Ishikawa (cell line): ENCODE results near the gene ENG.

Experiments used
- CEBPB ChIP-seq: IDR thresholded peaks from 2 replicates; pipeline ENCODE4 v1.6.1; 2012
- CREB1 ChIP-seq: IDR thresholded peaks from 2 replicates; pipeline ENCODE4 v1.6.1; 2012; ENCODE audit warnings: low read depth
- EGR1 ChIP-seq: IDR thresholded peaks from 2 replicates; pipeline ENCODE4 v1.6.1; 2012
- EP300 ChIP-seq: IDR thresholded peaks from 2 replicates; pipeline ENCODE4 v1.6.1; 2012; ENCODE audit warnings: borderline replicate concordance
- FOXM1 ChIP-seq: IDR thresholded peaks from 2 replicates; pipeline ENCODE4 v1.6.1; 2012; ENCODE audit warnings: low read depth, borderline replicate concordance
- NFIC ChIP-seq: IDR thresholded peaks from 2 replicates; pipeline ENCODE4 v1.6.1; 2012
- RAD21 ChIP-seq: IDR thresholded peaks from 2 replicates; pipeline ENCODE4 v1.6.1; 2012; ENCODE audit warnings: low read depth
- REST ChIP-seq: IDR thresholded peaks from 2 replicates; pipeline ENCODE4 v1.6.1; 2012; ENCODE audit warnings: low read depth, mild to moderate bottlenecking
- TAF1 ChIP-seq: IDR thresholded peaks from 2 replicates; pipeline ENCODE4 v1.6.1; 2012; ENCODE audit warnings: low read depth, mild to moderate bottlenecking
- TCF12 ChIP-seq: IDR thresholded peaks from 2 replicates; pipeline ENCODE4 v1.6.1; 2012; ENCODE audit warnings: low read depth
- TEAD4 ChIP-seq: IDR thresholded peaks from 2 replicates; pipeline ENCODE4 v1.6.1; 2012
- YY1 ChIP-seq: IDR thresholded peaks from 2 replicates; pipeline ENCODE4 v1.6.1; 2012; ENCODE audit warnings: low read depth
- ZBTB7A ChIP-seq: IDR thresholded peaks from 2 replicates; pipeline ENCODE4 v1.6.1; 2012; ENCODE audit warnings: low read depth
- TF ChIP-seq, protein P1 (sequence below): IDR thresholded peaks from 2 replicates; pipeline ENCODE4 v1.6.1; 2012
- TF ChIP-seq, protein P2 (sequence below): IDR thresholded peaks from 2 replicates; pipeline ENCODE4 v1.6.1; 2012

The ENG gene

GRCh38 chr9:127810378-127811187 lies 43.9 kb downstream of the ENG start:
- TF ChIP-seq ZBTB7A (no peak), EP300 (no peak), NFIC (no peak), TAF1 (no peak), REST (no peak), TCF12 (no peak), CREB1 (no peak), CEBPB (no peak), YY1 (no peak), TEAD4 (no peak), EGR1 (no peak), FOXM1 (no peak), RAD21 (no peak)
- TF ChIP-seq, protein P1, sequence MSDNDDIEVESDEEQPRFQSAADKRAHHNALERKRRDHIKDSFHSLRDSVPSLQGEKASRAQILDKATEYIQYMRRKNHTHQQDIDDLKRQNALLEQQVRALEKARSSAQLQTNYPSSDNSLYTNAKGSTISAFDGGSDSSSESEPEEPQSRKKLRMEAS, result no peak
- TF ChIP-seq, protein P2, sequence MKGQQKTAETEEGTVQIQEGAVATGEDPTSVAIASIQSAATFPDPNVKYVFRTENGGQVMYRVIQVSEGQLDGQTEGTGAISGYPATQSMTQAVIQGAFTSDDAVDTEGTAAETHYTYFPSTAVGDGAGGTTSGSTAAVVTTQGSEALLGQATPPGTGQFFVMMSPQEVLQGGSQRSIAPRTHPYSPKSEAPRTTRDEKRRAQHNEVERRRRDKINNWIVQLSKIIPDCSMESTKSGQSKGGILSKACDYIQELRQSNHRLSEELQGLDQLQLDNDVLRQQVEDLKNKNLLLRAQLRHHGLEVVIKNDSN, result no peak

DNA sequence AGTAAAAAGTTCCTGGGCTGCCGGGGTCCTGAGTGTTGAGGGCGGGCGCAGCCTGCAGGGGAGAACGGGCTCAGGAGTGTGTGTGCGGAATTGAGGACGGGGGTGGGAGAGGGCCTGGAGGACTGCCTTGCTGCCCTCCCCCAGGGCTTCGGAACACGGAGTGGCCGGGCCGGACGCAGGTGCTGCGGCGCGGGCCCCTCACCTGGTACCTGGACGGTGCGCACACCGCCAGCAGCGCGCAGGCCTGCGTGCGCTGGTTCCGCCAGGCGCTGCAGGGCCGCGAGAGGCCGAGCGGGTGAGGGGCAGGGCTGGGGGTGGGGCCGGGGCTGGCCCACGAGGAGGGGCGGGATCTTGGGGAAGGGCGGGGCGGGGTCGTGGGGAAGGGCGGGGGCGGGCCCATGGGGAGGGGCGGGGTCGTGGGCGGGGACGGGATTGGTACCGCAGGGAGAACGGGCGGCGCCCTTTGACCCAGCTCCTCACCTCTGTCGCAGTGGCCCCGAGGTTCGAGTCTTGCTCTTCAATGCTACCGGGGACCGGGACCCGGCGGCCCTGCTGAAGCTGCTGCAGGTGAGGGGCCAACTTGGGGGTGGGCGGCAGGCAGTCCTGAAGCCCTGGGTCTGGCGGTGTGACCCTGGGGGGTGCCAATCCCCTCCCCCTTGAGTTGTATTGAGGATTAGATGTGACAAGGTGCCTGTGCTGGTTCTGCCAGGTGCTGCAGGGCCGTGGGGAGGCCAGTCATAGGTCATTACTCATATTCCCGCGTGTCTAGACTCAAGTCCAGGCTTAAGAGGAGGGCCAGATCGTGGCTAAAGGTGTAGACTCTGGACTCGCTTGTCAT lies 44.7 kb downstream of the ENG start:
- TF ChIP-seq TAF1, result no peak
- TF ChIP-seq, protein P1, result peak; percentile 39; the same call in 1 of the 2 replicates

DNA sequence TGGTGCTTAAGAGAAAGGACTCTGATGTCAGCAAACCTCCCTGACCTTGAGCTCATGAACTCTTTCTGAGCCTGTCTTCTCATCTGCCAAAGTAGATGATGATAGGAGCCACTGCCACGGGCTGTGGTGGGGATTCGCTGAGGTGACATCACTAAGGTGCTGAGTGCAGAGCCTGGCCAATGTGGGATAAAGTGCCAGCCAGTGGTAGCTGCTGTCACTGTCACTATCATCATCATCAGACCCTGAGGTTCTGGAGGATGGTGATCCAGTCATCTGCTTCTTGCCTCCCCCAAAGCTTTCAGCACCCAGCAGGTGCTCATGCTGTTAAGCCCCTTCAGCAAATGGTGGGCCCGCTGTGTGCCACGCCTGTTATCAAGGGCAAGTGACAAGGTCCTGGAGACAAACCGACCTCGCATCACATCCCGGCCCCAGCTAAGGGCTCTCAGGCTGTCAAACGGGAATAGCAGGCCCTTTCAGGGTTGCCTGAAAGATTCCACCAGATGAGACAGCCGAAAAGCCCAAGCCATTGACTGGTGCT lies 45.4 kb downstream of the ENG start:
- TF ChIP-seq ZBTB7A, result 0 out of 2 replicates have a peak, but pooled peaks have one; percentile 3
- no peak for TF ChIP-seq RAD21

GRCh38 chr9:127808347-127809001 lies 46.0 kb downstream of the ENG start:
- TF ChIP-seq TCF12 (no peak), YY1 (no peak), TAF1 (no peak), NFIC (no peak), TEAD4 (no peak)

DNA sequence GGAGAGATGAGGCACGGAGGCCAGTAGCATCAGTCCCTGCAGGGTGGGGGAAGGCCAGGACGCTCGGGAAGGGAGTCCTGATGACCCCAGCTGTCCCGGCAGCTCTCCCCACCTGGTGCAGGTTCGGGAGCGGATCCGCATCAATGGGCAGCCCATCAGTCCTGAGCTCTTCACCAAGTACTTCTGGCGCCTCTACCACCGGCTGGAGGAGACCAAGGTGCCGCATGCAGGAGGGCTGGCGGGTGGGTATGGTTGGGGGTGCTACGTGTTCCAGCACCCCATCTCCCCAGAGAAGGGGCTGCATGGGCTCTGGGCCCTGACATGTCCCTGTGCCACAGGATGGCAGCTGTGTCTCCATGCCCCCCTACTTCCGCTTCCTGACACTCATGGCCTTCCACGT lies 47.6 kb downstream of the ENG start:
- TF ChIP-seq TEAD4, result no peak
- TF ChIP-seq YY1, result no peak
- no peak for TF ChIP-seq ZBTB7A
- TF ChIP-seq, protein P2, result no peak
- TF ChIP-seq NFIC, result no peak

GRCh38 chr9:127805620-127806019 lies 48.8 kb downstream of the ENG start:
- TF ChIP-seq RAD21, result peak; percentile 24
- TF ChIP-seq NFIC, result no peak

GRCh38 chr9:127803507-127804352 lies 50.7 kb downstream of the ENG start:
- TF ChIP-seq FOXM1 (no peak), TEAD4 (no peak), EP300 (no peak), TCF12 (no peak), RAD21 (no peak), NFIC (0 out of 2 replicates have a peak, but pooled peaks have one; percentile 20), REST (no peak), EGR1 (no peak), ZBTB7A (peak; percentile 57; the same call in 1 of the 2 replicates), CEBPB (peak; percentile 33; the same call in 1 of the 2 replicates), TAF1 (no peak), YY1 (no peak), CREB1 (no peak)
- TF ChIP-seq, protein P2, result no peak
- TF ChIP-seq, protein P1, result no peak
